OCI-LY1 (cell line): Measurements from ENCODE around the gene NFASC.

Experiments
- EZH2 ChIP-seq: fragments of 200-600 bp; sonication (generic), shearing (Covaris generic); IDR thresholded peaks from 2 replicates; pipeline ENCODE4 v1.8.0; 2017; ENCODE audit warnings: borderline replicate concordance, mixed run types, mild to moderate bottlenecking, antibody characterized with exemption, low read length, moderate library complexity, mixed read lengths
- TF ChIP-seq, protein P1 (sequence below): fragments of 200-600 bp; sonication (generic), shearing (Covaris generic); IDR thresholded peaks from 2 replicates; pipeline ENCODE4 v1.5.1; 2017; ENCODE audit warnings: mild to moderate bottlenecking, antibody characterized with exemption, low read length, moderate library complexity, mixed read lengths

DNA sequence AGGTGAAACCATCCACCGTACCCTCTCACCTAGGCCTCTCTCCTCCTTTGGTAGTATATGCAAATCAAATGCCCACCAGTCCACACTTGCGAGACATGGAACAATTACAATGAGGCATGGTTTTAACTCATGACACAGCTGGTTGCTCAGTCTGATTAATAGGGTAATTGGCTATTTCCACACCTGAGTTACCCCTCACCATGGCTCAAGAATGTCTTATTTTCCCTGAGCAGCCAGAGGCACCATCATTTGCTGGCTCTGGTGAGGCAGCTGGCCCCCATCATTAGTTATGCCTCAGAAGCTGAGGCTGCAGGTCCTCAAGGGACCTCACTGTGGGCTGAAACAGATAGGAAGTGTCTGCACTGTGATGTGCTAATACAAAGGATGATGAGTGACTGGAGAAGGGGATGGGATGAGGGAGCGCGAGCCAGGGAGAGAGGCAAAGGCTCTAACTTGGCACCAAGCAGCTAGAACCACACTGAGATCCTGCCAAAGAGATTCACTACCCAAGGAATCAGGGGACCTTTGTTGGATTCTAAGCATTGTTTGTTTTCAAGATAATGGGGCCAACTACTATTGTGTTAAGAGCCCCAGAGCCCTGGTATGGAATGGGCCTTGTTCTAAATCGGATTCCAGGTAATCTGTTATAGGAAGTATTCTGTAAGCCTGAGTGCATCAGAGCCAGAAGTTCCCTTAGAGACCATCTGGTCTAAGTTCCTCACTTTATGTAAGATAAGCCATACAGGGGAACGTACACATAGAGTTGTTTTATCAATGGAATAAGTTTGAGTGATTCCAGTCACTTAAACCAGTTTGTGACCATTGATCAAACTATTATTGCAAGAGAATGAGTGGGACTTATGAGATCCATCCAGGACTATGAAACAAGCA, 92.3 kb downstream of the NFASC start:
- TF ChIP-seq, protein P1, sequence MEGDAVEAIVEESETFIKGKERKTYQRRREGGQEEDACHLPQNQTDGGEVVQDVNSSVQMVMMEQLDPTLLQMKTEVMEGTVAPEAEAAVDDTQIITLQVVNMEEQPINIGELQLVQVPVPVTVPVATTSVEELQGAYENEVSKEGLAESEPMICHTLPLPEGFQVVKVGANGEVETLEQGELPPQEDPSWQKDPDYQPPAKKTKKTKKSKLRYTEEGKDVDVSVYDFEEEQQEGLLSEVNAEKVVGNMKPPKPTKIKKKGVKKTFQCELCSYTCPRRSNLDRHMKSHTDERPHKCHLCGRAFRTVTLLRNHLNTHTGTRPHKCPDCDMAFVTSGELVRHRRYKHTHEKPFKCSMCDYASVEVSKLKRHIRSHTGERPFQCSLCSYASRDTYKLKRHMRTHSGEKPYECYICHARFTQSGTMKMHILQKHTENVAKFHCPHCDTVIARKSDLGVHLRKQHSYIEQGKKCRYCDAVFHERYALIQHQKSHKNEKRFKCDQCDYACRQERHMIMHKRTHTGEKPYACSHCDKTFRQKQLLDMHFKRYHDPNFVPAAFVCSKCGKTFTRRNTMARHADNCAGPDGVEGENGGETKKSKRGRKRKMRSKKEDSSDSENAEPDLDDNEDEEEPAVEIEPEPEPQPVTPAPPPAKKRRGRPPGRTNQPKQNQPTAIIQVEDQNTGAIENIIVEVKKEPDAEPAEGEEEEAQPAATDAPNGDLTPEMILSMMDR: no peak
- TF ChIP-seq EZH2: no peak
